OCI-LY7 (cell line): ENCODE measurements around the gene MED26. TPM values are rescaled to one million over a fixed set of nuclear protein-coding genes. Genes with fewer than 3 reads are reported as not detected.

Experiments used
- BruUV-seq: library from RNA; stranded (reverse); fragments of 400-500 nt; replicated peaks from 2 replicates; lab custom pipeline; 2021; lab: Mats Ljungman, UMichigan
- CTCF ChIA-PET: fragments of 300-600 bp; sonication (Branson Sonifier 250); formaldehyde crosslinking; loops from one replicate; lab custom pipeline; 2022; ENCODE audit warnings: antibody characterized with exemption; ENCODE audit not compliant: unreplicated experiment; lab: Charles Lee
- POLR2A ChIA-PET: fragments of 300-600 bp; sonication (Branson Sonifier 250); formaldehyde crosslinking; loops from one replicate; lab custom pipeline; 2022; ENCODE audit warnings: antibody characterized with exemption; lab: Charles Lee
- DNase-seq: peaks from one replicate; pipeline ENCODE4 v3.0.0-alpha.2; 2015; ENCODE audit warnings: low spot score
- H2AFZ ChIP-seq: fragments of 200-600 bp; sonication (generic), shearing (Covaris generic); 2 replicates; pipeline ENCODE4 v1.6.1; 2014; ENCODE audit warnings: mild to moderate bottlenecking, antibody characterized with exemption, low read length, moderate library complexity
- H3K27ac ChIP-seq: fragments of 200-600 bp; sonication (generic); 2 replicates; pipeline ENCODE4 v1.5.1; 2014; ENCODE audit warnings: mixed run types, low read depth, mild to moderate bottlenecking, moderate library complexity, low read length, inconsistent platforms; ENCODE audit not compliant: poor library complexity, severe bottlenecking
- H3K36me3 ChIP-seq: fragments of 200-600 bp; sonication (generic); 2 replicates; pipeline ENCODE4 v1.6.1; 2014; ENCODE audit warnings: mild to moderate bottlenecking, antibody characterized with exemption, low read length, moderate library complexity, mixed read lengths; ENCODE audit not compliant: insufficient read depth
- H3K4me1 ChIP-seq: fragments of 200-600 bp; sonication (generic); 2 replicates; pipeline ENCODE4 v1.5.1; 2014; ENCODE audit warnings: mild to moderate bottlenecking, low read length; ENCODE audit not compliant: insufficient read depth, poor library complexity, severe bottlenecking
- H3K4me2 ChIP-seq: fragments of 200-600 bp; sonication (generic); 2 replicates; pipeline ENCODE4 v1.6.1; 2014; ENCODE audit warnings: mild to moderate bottlenecking, low read length
- H3K4me3 ChIP-seq: fragments of 200-600 bp; sonication (generic); 2 replicates; pipeline ENCODE4 v1.5.1; 2014; ENCODE audit warnings: mild to moderate bottlenecking, low read depth, low read length; ENCODE audit not compliant: poor library complexity, severe bottlenecking
- H3K79me2 ChIP-seq: fragments of 200-600 bp; sonication (generic); 2 replicates; pipeline ENCODE4 v1.6.1; 2016; ENCODE audit warnings: low read depth, mild to moderate bottlenecking, low read length, moderate library complexity, mixed read lengths; ENCODE audit not compliant: insufficient read depth
- H3K9me2 ChIP-seq: fragments of 200-600 bp; sonication (generic); 2 replicates; pipeline ENCODE4 v1.6.1; 2016; ENCODE audit warnings: mild to moderate bottlenecking, low read length, mixed read lengths; ENCODE audit not compliant: insufficient read depth
- H3K9me3 ChIP-seq: fragments of 200-600 bp; sonication (generic); 2 replicates; pipeline ENCODE4 v1.6.1; 2014; ENCODE audit warnings: mild to moderate bottlenecking, mixed run types, low read length, mixed read lengths
- H4K20me1 ChIP-seq: fragments of 200-600 bp; sonication (generic); 2 replicates; pipeline ENCODE4 v1.6.1; 2014; ENCODE audit warnings: mild to moderate bottlenecking, antibody characterized with exemption, low read length, moderate library complexity, mixed read lengths; ENCODE audit not compliant: insufficient read depth
- CTCF ChIP-seq: fragments of 200-600 bp; sonication (generic); conservative IDR thresholded peaks from 2 replicates; pipeline ENCODE4 v1.5.1; 2014; ENCODE audit warnings: mild to moderate bottlenecking, antibody characterized with exemption, low read length, moderate library complexity, mixed read lengths
- EZH2phosphoT487 ChIP-seq: fragments of 200-600 bp; sonication (generic); IDR thresholded peaks from 2 replicates; pipeline ENCODE4 v1.6.1; 2018; ENCODE audit warnings: low read depth, borderline replicate concordance, mild to moderate bottlenecking, mixed run types, antibody characterized with exemption, low read length, moderate library complexity, mixed read lengths
- intact Hi-C: fragments of 100-400 bp; cut with micrococcal nuclease; formaldehyde crosslinking; loops from one replicate; pipeline ENCODE4 v1.10.0; 2022; ENCODE audit not compliant: unreplicated experiment
- total RNA-seq, 2 experiments: library from RNA; depleted of rRNA in 1 of 2; stranded (reverse); fragments of >200 nt in 1 of 2; shearing (Covaris generic) in 1 of 2; gene quantifications; 2 replicates each; pipeline ENCODE4 v1.2.3, GENCODE V29; 2014 to 2022

MED26 gene
- total RNA-seq, 2 experiments from 2014 or later, result 19.4 to 26.8 TPM

- Histone ChIP-seq H3K4me1 (peaks cover 29% of the 10 kb centered on the region), H3K79me2 (peaks cover 50% of the 10 kb centered on the region), H2AFZ (peak within 1 kb of the TSS; percentile 52; the same call in 1 of the 2 replicates), H3K4me2 (peak within 1 kb of the TSS; percentile 100), H3K4me3 (peak within 1 kb of the TSS; percentile 96), H3K27ac (peak within 1 kb of the TSS; percentile 83), H3K36me3 (peaks cover 36% of the 10 kb centered on the region), H3K9me3 (no peaks in the 10 kb centered on the region), H3K9me2 (no peaks in the 10 kb centered on the region), H4K20me1 (peaks cover 21% of the 10 kb centered on the region)
- no TSS peak for BruUV-seq
- peak; percentile 57 for DNase-seq
- ChIA-PET POLR2A (interaction anchor here (0.6 to 1.0 kb wide), 2 partner anchors 23 to 74 kb away, joined by 3 to 6 read pairs; no protein-coding TSS in a partner anchor), CTCF (interaction anchor here (0.7 kb wide), 1 partner anchor 433 kb away, joined by 3 read pairs; no protein-coding TSS in a partner anchor)
- TF ChIP-seq EZH2phosphoT487 (no peak), CTCF (no peak)
- intact Hi-C loops, result loop anchor here (1.0 to 5.0 kb wide), 3 partner anchors 33 to 74 kb away; partner anchors contain the start of gene MED26
These were observed 32.9 kb upstream of the MED26 start, which contains the start of gene TMEM38A for GRCh38 chr19:16660763-16661479. Gene TMEM38A, plus strand, starts transcription at chr19:16661139. Its CDS starts 79 bp downstream, at chr19:16661218.

- H3K27ac ChIP-seq, result peak within 1 kb of the TSS; percentile 83
- POLR2A ChIA-PET, result interaction anchor here (0.6 to 1.0 kb wide), 6 partner anchors 22 to 219 kb away, joined by 3 to 6 read pairs (median 3); no protein-coding TSS in a partner anchor
- BruUV-seq, result no TSS peak
- no peaks in the 10 kb centered on the region for H3K9me3 ChIP-seq
- DNase-seq, result peak; percentile 100
- H3K79me2 ChIP-seq, result peaks cover 55% of the 10 kb centered on the region
- peak; percentile 66 for TF ChIP-seq CTCF
- no peak for TF ChIP-seq EZH2phosphoT487
- H3K36me3 ChIP-seq, result peaks cover 45% of the 10 kb centered on the region
- peak within 1 kb of the TSS; percentile 48; the same call in 1 of the 2 replicates for H2AFZ ChIP-seq
- peaks cover 21% of the 10 kb centered on the region for H4K20me1 ChIP-seq
- peak within 1 kb of the TSS; percentile 96 for H3K4me3 ChIP-seq
- intact Hi-C loops, result loop anchor here (2.0 to 5.0 kb wide), 2 partner anchors 52 to 73 kb away; no protein-coding TSS in a partner anchor
- H3K4me2 ChIP-seq, result peak within 1 kb of the TSS; percentile 100
- peaks cover 29% of the 10 kb centered on the region for H3K4me1 ChIP-seq
- CTCF ChIA-PET, result interaction anchor here (0.7 kb wide), 1 partner anchor 434 kb away, joined by 3 read pairs; no protein-coding TSS in a partner anchor
- no peaks in the 10 kb centered on the region for H3K9me2 ChIP-seq
These were observed 32.1 kb upstream of the MED26 start, which contains the start of gene SMIM7 for GRCh38 chr19:16659832-16660708. Gene SMIM7, minus strand, starts transcription at chr19:16660144. Its CDS starts 34 bp downstream, at chr19:16660110.
